HS-5 (cell line): ENCODE results near the gene RALGDS.

Source experiments
- DNase-seq: peaks from one replicate; pipeline ENCODE4 v3.0.0-alpha.2; 2012; ENCODE audit warnings: low read depth

RALGDS gene

GRCh38 chr9:133134388-133135145 lies 13.5 kb upstream of the RALGDS start:
- no peak for DNase-seq

- DNase-seq = peak; percentile 86
Observed at GRCh38 chr9:133133681-133134387, 12.8 kb upstream of the RALGDS start.

- no peak for DNase-seq
Observed at GRCh38 chr9:133132174-133132573, 11.1 kb upstream of the RALGDS start.

- DNase-seq = no peak
Observed at GRCh38 chr9:133131506-133131905, 10.5 kb upstream of the RALGDS start.

- DNase-seq = no peak
Observed at GRCh38 chr9:133130685-133131244, 9.7 kb upstream of the RALGDS start.

GRCh38 chr9:133129001-133129795 lies 8.2 kb upstream of the RALGDS start:
- no peak for DNase-seq

- DNase-seq = no peak
Observed at GRCh38 chr9:133128152-133128551, 7.1 kb upstream of the RALGDS start.

GRCh38 chr9:133127340-133127981 lies 6.4 kb upstream of the RALGDS start:
- no peak for DNase-seq

GRCh38 chr9:133126697-133127339 lies 5.8 kb upstream of the RALGDS start:
- DNase-seq = no peak

GRCh38 chr9:133125941-133126696 lies 5.1 kb upstream of the RALGDS start:
- no peak for DNase-seq

- DNase-seq = no peak
Observed at GRCh38 chr9:133124907-133125275, 3.9 kb upstream of the RALGDS start.

GRCh38 chr9:133124123-133124906 lies 3.3 kb upstream of the RALGDS start:
- no peak for DNase-seq

- DNase-seq = no peak
Observed at GRCh38 chr9:133122935-133123611, 2.0 kb upstream of the RALGDS start.

- DNase-seq = no peak
Observed at GRCh38 chr9:133122605-133122934, 1.5 kb upstream of the RALGDS start.

- no peak for DNase-seq
Observed at GRCh38 chr9:133121915-133122550, 993 bp upstream of the RALGDS start.

GRCh38 chr9:133120501-133121197 lies 391 bp downstream of the RALGDS start:
- no peak for DNase-seq

- no peak for DNase-seq
Observed at GRCh38 chr9:133119846-133120500, 1.1 kb downstream of the RALGDS start.
